Glomerular endothelial cell (primary cell): ENCODE results near the gene ADGRE1. TPM values are rescaled to one million over a fixed set of nuclear protein-coding genes. Genes with fewer than 3 reads are reported as not detected.

Source experiments
- DNase-seq: peaks from one replicate; pipeline ENCODE4 v3.0.0-alpha.2; 2011; ENCODE audit warnings: low read depth, low spot score; ENCODE audit errors: extremely low read depth
- total RNA-seq: library from RNA; depleted of rRNA; stranded (reverse); fragments of >200 nt; gene quantifications from 2 replicates; pipeline ENCODE4 v1.2.3, GENCODE V29; 2015

ADGRE1 gene
- total RNA-seq, 1 donor from 2014 or later = not detected

- no peak for DNase-seq
Measured at GRCh38 chr19:6873708-6874431, 13.5 kb upstream of the ADGRE1 start.

- DNase-seq = no peak
Measured at GRCh38 chr19:6875218-6875617, 12.2 kb upstream of the ADGRE1 start.

- no peak for DNase-seq
Measured at GRCh38 chr19:6876748-6877147, 10.6 kb upstream of the ADGRE1 start.

GRCh38 chr19:6877766-6878165 lies 9.6 kb upstream of the ADGRE1 start:
- no peak for DNase-seq

- DNase-seq = no peak
Measured at GRCh38 chr19:6886277-6886897, 992 bp upstream of the ADGRE1 start.

GRCh38 chr19:6888967-6889366 lies 1.6 kb downstream of the ADGRE1 start:
- DNase-seq = no peak

- DNase-seq = no peak
Measured at GRCh38 chr19:6890401-6890913, 3.1 kb downstream of the ADGRE1 start.

- DNase-seq = no peak
Measured at GRCh38 chr19:6890938-6891337, 3.6 kb downstream of the ADGRE1 start.

GRCh38 chr19:6891761-6892385 lies 4.5 kb downstream of the ADGRE1 start:
- no peak for DNase-seq

GRCh38 chr19:6894313-6894712 lies 6.9 kb downstream of the ADGRE1 start:
- DNase-seq = no peak

- no peak for DNase-seq
Measured at GRCh38 chr19:6903446-6903845, 16.1 kb downstream of the ADGRE1 start.

- no peak for DNase-seq
Measured at GRCh38 chr19:6906559-6907060, 19.2 kb downstream of the ADGRE1 start.

- DNase-seq = no peak
Measured at GRCh38 chr19:6911523-6911922, 24.1 kb downstream of the ADGRE1 start.

- no peak for DNase-seq
Measured at GRCh38 chr19:6914321-6914720, 26.9 kb downstream of the ADGRE1 start.

GRCh38 chr19:6916952-6917351 lies 29.6 kb downstream of the ADGRE1 start:
- DNase-seq = no peak

GRCh38 chr19:6925386-6925785 lies 38.0 kb downstream of the ADGRE1 start:
- DNase-seq = no peak

- DNase-seq = no peak
Measured at GRCh38 chr19:6925801-6926751, 38.7 kb downstream of the ADGRE1 start.

- DNase-seq = no peak
Measured at GRCh38 chr19:6930190-6930589, 42.8 kb downstream of the ADGRE1 start.

GRCh38 chr19:6935069-6935468 lies 47.7 kb downstream of the ADGRE1 start:
- DNase-seq = no peak

- DNase-seq = no peak
Measured at GRCh38 chr19:6935618-6936017, 48.2 kb downstream of the ADGRE1 start.

- DNase-seq = no peak
Measured at GRCh38 chr19:6945733-6946132, 58.4 kb downstream of the ADGRE1 start.
